ENCODE data around the gene EMC10. TPM values are rescaled to one million over a fixed set of nuclear protein-coding genes. Genes with fewer than 3 reads are reported as not detected.

Gene EMC10
- polyA plus RNA-seq, 2 of the 4 experiments (the other 2 are of a cell fraction) = 52.8 to 147 TPM

DNA sequence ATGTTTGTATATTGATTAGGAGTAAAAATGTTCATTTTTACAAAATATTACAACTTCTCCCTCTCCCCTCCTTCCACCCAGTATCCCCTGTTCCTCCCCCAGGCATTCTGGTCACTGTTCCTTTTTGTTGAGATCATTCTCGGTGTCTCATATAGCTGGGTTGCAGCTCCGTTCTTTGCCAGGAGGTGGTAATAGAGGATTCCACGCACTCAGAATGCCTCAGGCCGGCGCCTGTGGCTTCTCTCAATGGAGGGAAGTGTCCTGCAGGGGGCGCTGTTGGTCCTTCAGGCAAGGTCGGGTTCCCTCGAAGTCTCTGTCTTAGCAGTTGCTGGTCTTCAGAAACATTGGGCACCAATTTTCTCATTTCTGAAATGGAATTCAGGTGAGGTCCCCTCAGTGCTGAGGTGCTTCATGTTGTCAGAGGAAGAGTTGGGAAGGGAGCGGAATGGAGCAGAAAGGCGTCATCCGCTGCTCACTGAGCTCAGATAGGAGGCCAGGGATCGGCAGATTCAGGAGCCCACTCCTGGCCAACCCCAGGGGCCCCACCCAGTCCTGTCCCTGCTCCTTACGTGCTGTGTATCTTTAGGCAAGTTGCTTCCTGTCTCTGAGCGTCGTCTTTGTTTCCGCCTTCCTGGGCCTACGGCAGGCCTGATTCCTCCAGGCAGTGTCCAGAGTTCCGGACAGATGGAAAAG, 10.7 kb downstream of the EMC10 start:
- ATAC-seq = peak in 1 of 2 experiments; percentile 52; a peak in 3 of 6 replicates
- Histone ChIP-seq H3K4me3 (no peak overlapping the region), H3K27ac (no peak overlapping the region), H3K9me3 (peaks cover 16% of the 10 kb centered on the region), H3K4me1 (peaks cover 4% of the 10 kb centered on the region; the same call in 2 of the 3 replicates), H3K4me2 (no peak overlapping the region)
- CTCF ChIA-PET = interaction anchor here (0.6 to 2.6 kb wide), 14 partner anchors 8 to 165 kb away, joined by 3 to 24 read pairs (median 3); no protein-coding TSS in a partner anchor
- WGBS (ENCODE audit: missing lambda C conversion rate) = 86% methylated on average over 18 of the region's 18 CpGs
- POLR2A ChIA-PET = no interaction called here
- FAIRE-seq = peak; percentile 59
- TF ChIP-seq RAD21 (conservative IDR thresholded peaks at IDR 0.05 in 1 of 2, IDR thresholded peaks at IDR 0.05 in 1 of 2) (peak in 1 of 2 experiments; percentile 43; a peak in 2 of 5 replicates), MAZ (IDR thresholded peaks at IDR 0.05; ENCODE audit: borderline replicate concordance, low read depth, low read length) (no peak)
- TF ChIP-seq, protein P1, sequence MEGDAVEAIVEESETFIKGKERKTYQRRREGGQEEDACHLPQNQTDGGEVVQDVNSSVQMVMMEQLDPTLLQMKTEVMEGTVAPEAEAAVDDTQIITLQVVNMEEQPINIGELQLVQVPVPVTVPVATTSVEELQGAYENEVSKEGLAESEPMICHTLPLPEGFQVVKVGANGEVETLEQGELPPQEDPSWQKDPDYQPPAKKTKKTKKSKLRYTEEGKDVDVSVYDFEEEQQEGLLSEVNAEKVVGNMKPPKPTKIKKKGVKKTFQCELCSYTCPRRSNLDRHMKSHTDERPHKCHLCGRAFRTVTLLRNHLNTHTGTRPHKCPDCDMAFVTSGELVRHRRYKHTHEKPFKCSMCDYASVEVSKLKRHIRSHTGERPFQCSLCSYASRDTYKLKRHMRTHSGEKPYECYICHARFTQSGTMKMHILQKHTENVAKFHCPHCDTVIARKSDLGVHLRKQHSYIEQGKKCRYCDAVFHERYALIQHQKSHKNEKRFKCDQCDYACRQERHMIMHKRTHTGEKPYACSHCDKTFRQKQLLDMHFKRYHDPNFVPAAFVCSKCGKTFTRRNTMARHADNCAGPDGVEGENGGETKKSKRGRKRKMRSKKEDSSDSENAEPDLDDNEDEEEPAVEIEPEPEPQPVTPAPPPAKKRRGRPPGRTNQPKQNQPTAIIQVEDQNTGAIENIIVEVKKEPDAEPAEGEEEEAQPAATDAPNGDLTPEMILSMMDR (IDR thresholded peaks at IDR 0.05) = peak; percentile 50
- peak in 1 of 2 experiments; percentile 92 for DNase-seq (ENCODE audit: low read depth in 1 of 2, low spot score in 1 of 2)

DNA sequence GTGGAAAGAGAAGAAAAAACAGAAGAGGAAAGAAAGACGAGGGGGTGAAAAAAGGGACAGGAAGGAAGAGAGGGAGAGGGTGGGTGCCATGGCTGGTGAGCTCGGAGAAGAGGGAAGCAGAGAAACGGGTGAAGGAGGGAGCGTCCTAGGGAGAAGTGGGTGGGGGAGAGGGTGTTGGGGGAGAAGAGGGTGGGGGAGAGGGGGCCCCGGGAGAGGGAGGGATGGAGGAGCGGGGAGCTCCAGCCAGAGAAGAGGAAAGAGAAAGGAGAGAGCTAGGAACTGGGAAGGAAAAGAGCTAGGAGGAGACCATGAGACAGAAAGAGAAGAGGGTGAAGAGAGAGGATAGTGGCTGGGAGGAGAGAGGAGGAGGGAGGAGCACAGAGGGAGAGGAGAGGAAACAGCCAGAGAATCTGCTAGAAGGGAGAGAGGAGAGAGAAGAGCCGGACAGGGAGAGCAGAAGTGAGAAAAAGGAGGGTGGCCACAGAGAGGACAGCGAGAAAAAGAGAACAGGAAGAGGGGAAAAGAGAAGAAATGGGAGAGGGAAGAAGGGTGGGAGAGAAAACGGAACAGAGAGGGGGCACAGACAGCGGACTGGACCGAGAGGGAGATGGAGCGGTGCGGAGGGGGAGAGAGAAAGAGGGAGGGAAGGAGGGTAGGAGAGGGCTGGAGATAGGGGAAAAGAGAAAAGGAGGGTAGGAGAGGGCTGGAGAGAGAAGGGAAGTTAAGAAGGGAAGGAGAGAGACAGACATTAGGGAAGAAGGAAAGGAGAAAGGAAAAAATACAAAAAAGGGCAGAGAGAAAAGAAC, 12.3 kb downstream of the EMC10 start:
- Histone ChIP-seq H3K27ac (no peak overlapping the region), H3K4me2 (no peak overlapping the region), H3K9me3 (peaks cover 16% of the 10 kb centered on the region), H3K4me3 (no peak overlapping the region), H3K4me1 (peaks cover 9% of the 10 kb centered on the region; the same call in 2 of the 3 replicates)
- no peak for ATAC-seq
- TF ChIP-seq BHLHE40 (IDR thresholded peaks at IDR 0.05; ENCODE audit: low read depth, low read length) = no peak
- TF ChIP-seq NPAS2 (CRISPR knock-in tag; IDR thresholded peaks at IDR 0.05; ENCODE audit: borderline replicate concordance) = no peak
- ChIA-PET POLR2A (interaction anchor here (0.7 to 0.8 kb wide), 2 partner anchors 8 to 118 kb away, joined by 5 to 9 read pairs; no protein-coding TSS in a partner anchor), CTCF (interaction anchor here (1.1 to 2.6 kb wide), 4 partner anchors 8 to 100 kb away, joined by 3 to 24 read pairs (median 4); no protein-coding TSS in a partner anchor)
- no peak for DNase-seq (ENCODE audit: low read depth in 1 of 2, low spot score in 1 of 2)
- 77% methylated on average over 13 of the region's 13 CpGs for WGBS (ENCODE audit: missing lambda C conversion rate)
- FAIRE-seq = no peak

DNA sequence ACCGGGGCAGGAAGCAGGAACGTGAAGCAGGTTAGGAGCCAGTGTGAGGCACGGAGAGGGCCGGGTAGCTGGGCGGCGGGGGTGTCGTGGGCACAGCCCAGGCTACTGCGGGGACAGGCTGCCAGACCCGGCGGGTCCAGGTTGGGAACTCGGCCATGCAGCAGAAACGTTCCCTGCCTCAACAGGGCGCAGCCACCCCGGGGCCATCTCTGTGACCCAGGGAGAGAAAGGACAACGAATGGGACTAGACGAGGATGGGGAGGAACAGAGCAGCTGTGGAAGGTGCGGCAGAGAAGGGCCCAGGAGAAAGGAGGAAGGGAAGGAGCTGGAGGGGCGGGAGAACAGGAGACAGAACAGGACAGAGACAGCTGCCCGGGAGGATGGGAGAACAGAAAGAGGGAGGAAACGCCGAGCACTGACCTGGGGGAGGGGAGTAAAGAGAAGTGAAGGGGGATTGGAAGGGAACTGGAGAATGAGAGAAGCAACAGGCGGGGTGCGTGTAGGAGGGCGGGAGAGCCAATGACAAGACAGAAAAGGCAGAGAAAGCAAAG, 13.2 kb downstream of the EMC10 start:
- POLR2A ChIA-PET = no interaction called here
- FAIRE-seq = no peak
- H3K4me3 ChIP-seq = no peak overlapping the region
- 88% methylated on average over 24 of the region's 24 CpGs for WGBS (ENCODE audit: missing lambda C conversion rate)
- H3K9me3 ChIP-seq = peaks cover 16% of the 10 kb centered on the region
- H3K4me2 ChIP-seq = no peak overlapping the region
- no peak overlapping the region for H3K27ac ChIP-seq
- no peak for DNase-seq (ENCODE audit: low read depth in 1 of 2, low spot score in 1 of 2)
- H3K4me1 ChIP-seq = peaks cover 9% of the 10 kb centered on the region; the same call in 2 of the 3 replicates
- CTCF ChIA-PET = interaction anchor here (0.9 to 2.5 kb wide), 3 partner anchors 10 to 29 kb away, joined by 3 to 17 read pairs (median 5); no protein-coding TSS in a partner anchor
- ATAC-seq = no peak
- TF ChIP-seq, protein P2, sequence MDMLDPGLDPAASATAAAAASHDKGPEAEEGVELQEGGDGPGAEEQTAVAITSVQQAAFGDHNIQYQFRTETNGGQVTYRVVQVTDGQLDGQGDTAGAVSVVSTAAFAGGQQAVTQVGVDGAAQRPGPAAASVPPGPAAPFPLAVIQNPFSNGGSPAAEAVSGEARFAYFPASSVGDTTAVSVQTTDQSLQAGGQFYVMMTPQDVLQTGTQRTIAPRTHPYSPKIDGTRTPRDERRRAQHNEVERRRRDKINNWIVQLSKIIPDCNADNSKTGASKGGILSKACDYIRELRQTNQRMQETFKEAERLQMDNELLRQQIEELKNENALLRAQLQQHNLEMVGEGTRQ (IDR thresholded peaks at IDR 0.05) = no peak
- TF ChIP-seq RFX5 (IDR thresholded peaks at IDR 0.05) (no peak), POLR2AphosphoS2 (conservative IDR thresholded peaks at IDR 0.05; ENCODE audit: low read length) (no peak), FOXS1 (CRISPR knock-in tag; IDR thresholded peaks at IDR 0.05) (no peak), TP53 (CRISPR knock-in tag; IDR thresholded peaks at IDR 0.05) (no peak), SMC3 (IDR thresholded peaks at IDR 0.05) (no peak), TFCP2L1 (CRISPR knock-in tag; IDR thresholded peaks at IDR 0.05) (no peak), ZFP36 (IDR thresholded peaks at IDR 0.05; ENCODE audit: borderline replicate concordance, partially characterized antibody) (no peak)
- TF ChIP-seq, protein P3, sequence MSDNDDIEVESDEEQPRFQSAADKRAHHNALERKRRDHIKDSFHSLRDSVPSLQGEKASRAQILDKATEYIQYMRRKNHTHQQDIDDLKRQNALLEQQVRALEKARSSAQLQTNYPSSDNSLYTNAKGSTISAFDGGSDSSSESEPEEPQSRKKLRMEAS (IDR thresholded peaks at IDR 0.05) = no peak
- TF ChIP-seq, protein P4, sequence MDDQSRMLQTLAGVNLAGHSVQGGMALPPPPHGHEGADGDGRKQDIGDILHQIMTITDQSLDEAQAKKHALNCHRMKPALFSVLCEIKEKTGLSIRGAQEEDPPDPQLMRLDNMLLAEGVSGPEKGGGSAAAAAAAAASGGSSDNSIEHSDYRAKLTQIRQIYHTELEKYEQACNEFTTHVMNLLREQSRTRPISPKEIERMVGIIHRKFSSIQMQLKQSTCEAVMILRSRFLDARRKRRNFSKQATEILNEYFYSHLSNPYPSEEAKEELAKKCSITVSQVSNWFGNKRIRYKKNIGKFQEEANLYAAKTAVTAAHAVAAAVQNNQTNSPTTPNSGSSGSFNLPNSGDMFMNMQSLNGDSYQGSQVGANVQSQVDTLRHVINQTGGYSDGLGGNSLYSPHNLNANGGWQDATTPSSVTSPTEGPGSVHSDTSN (IDR thresholded peaks at IDR 0.05) = no peak
